Activated CD8-positive, alpha-beta T cell treated with anti-CD3 and anti-CD28 coated beads for 36 hours (primary cell): ENCODE data around the gene GDPGP1. TPM values are rescaled to one million over a fixed set of nuclear protein-coding genes. Genes with fewer than 3 reads are reported as not detected.
"Not testable (repeated sequence)": the region's sequence is repeated elsewhere in the genome, so short reads cannot be mapped to it uniquely, and the experiment has no call there.

Source experiments
- ATAC-seq: fragments of 200-7000 bp; cut with Tn5 transposase; one replicate; pipeline ENCODE4 v1.10.0; 2021; ENCODE audit warnings: mild to moderate bottlenecking, moderate library complexity
- CTCF ChIA-PET: fragments of 350-600 bp; sonication (Branson Sonifier 250); formaldehyde crosslinking; loops from one replicate; lab custom pipeline; 2021; ENCODE audit warnings: antibody characterized with exemption; lab: Charles Lee
- POLR2A ChIA-PET: fragments of 350-600 bp; sonication (Branson Sonifier 250); formaldehyde crosslinking; loops from one replicate; lab custom pipeline; 2021; ENCODE audit warnings: antibody characterized with exemption; lab: Charles Lee
- DNase-seq: peaks from one replicate; pipeline ENCODE4 v3.0.0-alpha.2; 2020
- H3K27ac Mint-ChIP-seq: one replicate; pipeline ENCODE4 v1.8.0; 2021; ENCODE audit warnings: mild to moderate bottlenecking, mixed read lengths
- H3K27me3 Mint-ChIP-seq: one replicate; pipeline ENCODE4 v1.8.0; 2021; ENCODE audit warnings: mixed read lengths
- H3K36me3 Mint-ChIP-seq: one replicate; pipeline ENCODE4 v1.8.0; 2021; ENCODE audit warnings: low read depth, mixed read lengths
- H3K4me1 Mint-ChIP-seq: one replicate; pipeline ENCODE4 v1.8.0; 2021; ENCODE audit warnings: low read depth, mixed read lengths
- H3K4me3 Mint-ChIP-seq: one replicate; pipeline ENCODE4 v1.8.0; 2021; ENCODE audit warnings: mild to moderate bottlenecking, moderate library complexity, mixed read lengths
- H3K9me3 Mint-ChIP-seq: one replicate; pipeline ENCODE4 v1.8.0; 2021; ENCODE audit warnings: mixed read lengths
- CTCF ChIP-seq: fragments of 200-600 bp; IDR thresholded peaks from one replicate; pipeline ENCODE4 v1.8.0; 2022; ENCODE audit warnings: antibody characterized with exemption, mild to moderate bottlenecking
- intact Hi-C: fragments of 100-400 bp; cut with micrococcal nuclease; formaldehyde crosslinking; loops from one replicate; pipeline ENCODE4 v1.10.0; 2022
- total RNA-seq, 2 experiments: library from RNA; stranded (reverse); gene quantifications; one replicate each; pipeline ENCODE4 v1.2.3, GENCODE V29; 2021

GDPGP1 gene
- total RNA-seq, 2 experiments from 2014 or later, result 5.2 to 6.4 TPM

- DNase-seq (no peak), ATAC-seq (peak; percentile 35)
- Mint-ChIP-seq H3K4me3 (peak overlapping the region; percentile 54), H3K36me3 (no peaks in the 10 kb centered on the region), H3K27me3 (peaks cover 2% of the 10 kb centered on the region), H3K4me1 (peaks cover 16% of the 10 kb centered on the region), H3K27ac (no peak overlapping the region), H3K9me3 (no peaks in the 10 kb centered on the region)
- TF ChIP-seq CTCF, result no peak
- POLR2A ChIA-PET, result interaction anchor here (0.9 to 2.8 kb wide), 4 partner anchors 13 to 24 kb away, joined by 3 to 13 read pairs (median 6); partner anchors contain the start of genes CIB1, GDPGP1 and NGRN
- CTCF ChIA-PET, result interaction anchor here (0.6 to 2.3 kb wide), 8 partner anchors 10 to 105 kb away, joined by 3 to 8 read pairs (median 3); no protein-coding TSS in a partner anchor
- intact Hi-C loops, result no loop called here
Measured at GRCh38 chr15:90248789-90249202, 14.8 kb downstream of the GDPGP1 start.

GRCh38 chr15:90249203-90249863 is 15.3 kb downstream of the GDPGP1 start, which contains the start of gene TTLL13:
Gene TTLL13, plus strand, starts transcription at chr15:90249556. Its CDS starts 1,075 bp downstream, at chr15:90250631.
- intact Hi-C loops, result no loop called here
- Mint-ChIP-seq H3K9me3 (no peaks in the 10 kb centered on the region), H3K27ac (no peak within 1 kb of the TSS), H3K4me1 (peaks cover 16% of the 10 kb centered on the region), H3K27me3 (peaks cover 2% of the 10 kb centered on the region), H3K4me3 (peak within 1 kb of the TSS; percentile 54), H3K36me3 (no peaks in the 10 kb centered on the region)
- DNase-seq (peak; percentile 79), ATAC-seq (peak; percentile 71)
- ChIA-PET CTCF (interaction anchor here (0.6 to 2.3 kb wide), 10 partner anchors 13 to 106 kb away, joined by 3 to 8 read pairs (median 3); no protein-coding TSS in a partner anchor), POLR2A (interaction anchor here (1.8 to 2.8 kb wide), 3 partner anchors 16 to 23 kb away, joined by 4 to 13 read pairs (median 7); partner anchors contain the start of genes CIB1, GDPGP1 and NGRN)
- no peak for TF ChIP-seq CTCF

- no peak for DNase-seq
- Mint-ChIP-seq H3K27ac (no peak overlapping the region), H3K4me3 (no peak overlapping the region), H3K27me3 (no peaks in the 10 kb centered on the region), H3K4me1 (peaks cover 2% of the 10 kb centered on the region), H3K36me3 (no peaks in the 10 kb centered on the region), H3K9me3 (no peaks in the 10 kb centered on the region)
- POLR2A ChIA-PET, result interaction anchor here (1.0 kb wide), 1 partner anchor 8 kb away, joined by 3 read pairs; the partner anchor contains the start of gene NGRN
- intact Hi-C loops, result no loop called here
- no peak for TF ChIP-seq CTCF
- ATAC-seq, result no peak
- CTCF ChIA-PET, result interaction anchor here (1.5 kb wide), 1 partner anchor 17 kb away, joined by 3 read pairs; no protein-coding TSS in a partner anchor
Measured at GRCh38 chr15:90257776-90258175, 23.8 kb downstream of the GDPGP1 start.

- POLR2A ChIA-PET, result no interaction called here
- no peak for TF ChIP-seq CTCF
- DNase-seq (no peak), ATAC-seq (peak; percentile 78)
- Mint-ChIP-seq H3K4me3 (no peak overlapping the region), H3K27ac (no peak overlapping the region), H3K9me3 (no peaks in the 10 kb centered on the region), H3K4me1 (peaks cover 8% of the 10 kb centered on the region), H3K27me3 (no peaks in the 10 kb centered on the region), H3K36me3 (no peaks in the 10 kb centered on the region)
- CTCF ChIA-PET, result interaction anchor here (0.9 kb wide), 1 partner anchor 42 kb away, joined by 3 read pairs; no protein-coding TSS in a partner anchor
- intact Hi-C loops, result no loop called here
Measured at GRCh38 chr15:90259524-90259923, 25.5 kb downstream of the GDPGP1 start.

- H3K27ac Mint-ChIP-seq, intact Hi-C loops, H3K27me3 Mint-ChIP-seq, CTCF ChIA-PET, H3K36me3 Mint-ChIP-seq, ATAC-seq, H3K9me3 Mint-ChIP-seq, DNase-seq, H3K4me3 Mint-ChIP-seq: not testable (repeated sequence)
- H3K4me1 Mint-ChIP-seq, result peaks cover 12% of the 10 kb centered on the region
- POLR2A ChIA-PET, result interaction anchor here (0.9 kb wide), 1 partner anchor 27 kb away, joined by 3 read pairs; the partner anchor contains the start of genes CIB1 and GDPGP1
Measured at GRCh38 chr15:90260731-90261130, 26.7 kb downstream of the GDPGP1 start.
